Neutrophil (primary cell): ENCODE measurements around the gene ATP6V0C.
A peak's percentile ranks its signal among the peaks of the same experiment; 100 is the strongest.

Experiments
- H3K27ac ChIP-seq: fragments of 200-600 bp; sonication (generic); 2 replicates; pipeline ENCODE4 v1.5.1; 2016; ENCODE audit warnings: mild to moderate bottlenecking, moderate library complexity
- H3K27me3 ChIP-seq: fragments of 200-600 bp; sonication (generic); 2 replicates; pipeline ENCODE4 v1.6.0; 2016; ENCODE audit warnings: mild to moderate bottlenecking
- H3K36me3 ChIP-seq: fragments of 200-600 bp; sonication (generic); 2 replicates; pipeline ENCODE4 v1.5.1; 2017
- H3K4me1 ChIP-seq, 2 experiments: fragments of 200-600 bp in 1 of 2; sonication (generic) in 1 of 2; 1 replicate in 1 of 2; 2 replicates in 1 of 2; pipeline versions ENCODE4 v1.5.1 to v1.6.1; 2013 to 2016; ENCODE audit warnings: low read depth in 1 of 2, low read length in 1 of 2, mild to moderate bottlenecking in 1 of 2, moderate library complexity in 1 of 2; ENCODE audit not compliant: control insufficient read depth in 1 of 2, insufficient read depth in 1 of 2
- H3K4me3 ChIP-seq, 2 experiments: fragments of 200-600 bp in 1 of 2; sonication (generic) in 1 of 2; 1 replicate in 1 of 2; 2 replicates in 1 of 2; pipeline ENCODE4 v1.5.1; 2013 to 2016; ENCODE audit warnings: low read depth in 1 of 2, low read length in 1 of 2, mild to moderate bottlenecking in 1 of 2, moderate library complexity in 1 of 2
- H3K9me3 ChIP-seq: fragments of 200-600 bp; sonication (generic); 2 replicates; pipeline ENCODE4 v1.5.1; 2016
- CTCF ChIP-seq: fragments of 200-600 bp; sonication (generic); IDR thresholded peaks from 2 replicates; pipeline ENCODE4 v1.5.1; 2016; ENCODE audit warnings: antibody characterized with exemption

The ATP6V0C gene

GRCh38 chr16:2473446-2473926 is 40.3 kb upstream of the ATP6V0C start:
- peak overlapping the region in 1 of 2 experiments; percentile 40 for H3K4me3 ChIP-seq
- H3K4me1 ChIP-seq: peaks cover 24 to 37% of the 10 kb centered on the region in 2 experiments
- H3K27ac ChIP-seq: peak overlapping the region; percentile 46
- H3K27me3 ChIP-seq: peaks cover 77% of the 10 kb centered on the region
- H3K36me3 ChIP-seq: no peaks in the 10 kb centered on the region
- no peaks in the 10 kb centered on the region for H3K9me3 ChIP-seq
- no peak for TF ChIP-seq CTCF

GRCh38 chr16:2473999-2474876 is 39.5 kb upstream of the ATP6V0C start:
- peak overlapping the region; percentile 69 to 85 for H3K4me3 ChIP-seq
- H3K27ac ChIP-seq: peak overlapping the region; percentile 46
- peaks cover 69% of the 10 kb centered on the region for H3K27me3 ChIP-seq
- H3K36me3 ChIP-seq: no peaks in the 10 kb centered on the region
- peak; percentile 42 for TF ChIP-seq CTCF
- H3K4me1 ChIP-seq: peaks cover 24 to 34% of the 10 kb centered on the region in 2 experiments
- no peaks in the 10 kb centered on the region for H3K9me3 ChIP-seq

GRCh38 chr16:2474877-2475412 is 38.8 kb upstream of the ATP6V0C start, which contains the start of gene TBC1D24:
Gene TBC1D24 (plus strand): TSS chr16:2475127. CDS start chr16:2496149, 21,022 bp downstream.
- no peaks in the 10 kb centered on the region for H3K9me3 ChIP-seq
- peaks cover 24 to 34% of the 10 kb centered on the region in 2 experiments for H3K4me1 ChIP-seq
- peak within 1 kb of the TSS; percentile 69 to 85 for H3K4me3 ChIP-seq
- TF ChIP-seq CTCF: no peak
- peak within 1 kb of the TSS; percentile 46 for H3K27ac ChIP-seq
- H3K36me3 ChIP-seq: no peaks in the 10 kb centered on the region
- H3K27me3 ChIP-seq: peaks cover 62% of the 10 kb centered on the region

- peaks cover 24 to 34% of the 10 kb centered on the region in 2 experiments for H3K4me1 ChIP-seq
- H3K27ac ChIP-seq: no peak overlapping the region
- peak overlapping the region; percentile 69 to 85 for H3K4me3 ChIP-seq
- no peaks in the 10 kb centered on the region for H3K9me3 ChIP-seq
- TF ChIP-seq CTCF: no peak
- H3K27me3 ChIP-seq: peaks cover 55% of the 10 kb centered on the region
- H3K36me3 ChIP-seq: no peaks in the 10 kb centered on the region
These were observed 38.1 kb upstream of the ATP6V0C start for GRCh38 chr16:2475413-2476344.

- Histone ChIP-seq H3K4me3 (no peak overlapping the region), H3K9me3 (no peaks in the 10 kb centered on the region), H3K4me1 (peaks cover 24 to 30% of the 10 kb centered on the region in 2 experiments), H3K27me3 (peaks cover 48% of the 10 kb centered on the region), H3K27ac (no peak overlapping the region), H3K36me3 (no peaks in the 10 kb centered on the region)
- no peak for TF ChIP-seq CTCF
These were observed 37.4 kb upstream of the ATP6V0C start for GRCh38 chr16:2476345-2476720.
